GM23338 (cell line): Measurements from ENCODE around the gene GRN. TPM values are rescaled to one million over a fixed set of nuclear protein-coding genes. Genes with fewer than 3 reads are reported as not detected.

ENCODE experiments used
- ATAC-seq: fragments of 200-7000 bp; cut with Tn5 transposase; 3 replicates; pipeline ENCODE4 v1.9.1; 2020
- DNase-seq: peaks from one replicate; pipeline ENCODE4 v3.0.0-alpha.2; 2015; ENCODE audit warnings: low spot score
- H2AFZ ChIP-seq: fragments of 200-600 bp; sonication (generic); 2 replicates; pipeline ENCODE4 v1.8.0; 2016; ENCODE audit warnings: antibody characterized with exemption, mild to moderate bottlenecking, moderate library complexity
- H3F3A ChIP-seq: fragments of 200-600 bp; sonication (generic); replicated peaks from 2 replicates; pipeline ENCODE4 v1.8.0; 2017; ENCODE audit warnings: antibody characterized with exemption, mixed run types, low read depth
- H3K27ac ChIP-seq: fragments of 200-600 bp; sonication (generic); 2 replicates; pipeline ENCODE4 v1.6.1; 2016; ENCODE audit warnings: low read depth
- H3K27me3 ChIP-seq: fragments of 200-600 bp; sonication (generic); 2 replicates; pipeline ENCODE4 v1.8.0; 2016; ENCODE audit warnings: mild to moderate bottlenecking, mixed run types, moderate library complexity; ENCODE audit not compliant: insufficient read depth
- H3K36me3 ChIP-seq: fragments of 200-600 bp; sonication (generic); 2 replicates; pipeline ENCODE4 v1.8.0; 2016; ENCODE audit warnings: mild to moderate bottlenecking; ENCODE audit not compliant: insufficient read depth
- H3K4me1 ChIP-seq: fragments of 200-600 bp; sonication (generic); 2 replicates; pipeline ENCODE4 v1.8.0; 2016; ENCODE audit warnings: mild to moderate bottlenecking, moderate library complexity; ENCODE audit not compliant: insufficient read depth
- H3K4me2 ChIP-seq: fragments of 200-600 bp; sonication (generic); 2 replicates; pipeline ENCODE4 v1.7.1; 2017; ENCODE audit warnings: mixed run types
- H3K4me3 ChIP-seq: fragments of 200-600 bp; sonication (generic); 2 replicates; pipeline ENCODE4 v1.6.1; 2016; ENCODE audit warnings: mixed run types
- H3K79me2 ChIP-seq: fragments of 200-600 bp; sonication (generic); replicated peaks from 2 replicates; pipeline ENCODE4 v1.8.0; 2017; ENCODE audit warnings: mild to moderate bottlenecking; ENCODE audit not compliant: insufficient read depth
- H3K9me2 ChIP-seq: fragments of 200-600 bp; sonication (generic); 2 replicates; pipeline ENCODE4 v1.8.0; 2017; ENCODE audit not compliant: insufficient read depth
- H4K20me1 ChIP-seq: fragments of 200-600 bp; sonication (generic); replicated peaks from 2 replicates; pipeline ENCODE4 v1.8.0; 2017; ENCODE audit warnings: mild to moderate bottlenecking; ENCODE audit not compliant: insufficient read depth
- H3K27ac Mint-ChIP-seq: 2 replicates; pipeline ENCODE4 v1.8.0; 2020; ENCODE audit warnings: inconsistent platforms, mild to moderate bottlenecking, moderate library complexity, mixed read lengths
- H3K27me3 Mint-ChIP-seq: 3 replicates; pipeline ENCODE4 v1.8.0; 2022; ENCODE audit warnings: low read depth, mild to moderate bottlenecking, moderate library complexity, mixed read lengths, inconsistent platforms; ENCODE audit not compliant: insufficient read depth, poor library complexity
- H3K36me3 Mint-ChIP-seq: 3 replicates; pipeline ENCODE4 v1.8.0; 2021; ENCODE audit warnings: low read depth, mild to moderate bottlenecking, inconsistent platforms, moderate library complexity, mixed read lengths
- H3K4me1 Mint-ChIP-seq: 3 replicates; pipeline ENCODE4 v1.8.0; 2020; ENCODE audit warnings: mild to moderate bottlenecking, inconsistent platforms, mixed read lengths
- H3K4me3 Mint-ChIP-seq: 3 replicates; pipeline ENCODE4 v1.8.0; 2021; ENCODE audit warnings: moderate library complexity, mild to moderate bottlenecking, inconsistent platforms, mixed read lengths
- H3K9me3 Mint-ChIP-seq: 3 replicates; pipeline ENCODE4 v1.8.0; 2020; ENCODE audit warnings: moderate library complexity, mild to moderate bottlenecking, inconsistent platforms, mixed read lengths
- CREB1 ChIP-seq: fragments of 250-450 bp; sonication (Bioruptor Pico); IDR thresholded peaks from 2 replicates; pipeline ENCODE4 v1.5.0; 2020; ENCODE audit warnings: low read depth, mild to moderate bottlenecking, moderate library complexity
- EZH2 ChIP-seq: fragments of 200-600 bp; sonication (generic); IDR thresholded peaks from one replicate; pipeline ENCODE4 v1.8.0; 2017; ENCODE audit warnings: antibody characterized with exemption, mild to moderate bottlenecking, low read depth; ENCODE audit not compliant: unreplicated experiment
- EZH2phosphoT487 ChIP-seq: fragments of 200-600 bp; sonication (generic); IDR thresholded peaks from one replicate; pipeline ENCODE4 v1.8.1; 2018; ENCODE audit warnings: antibody characterized with exemption; ENCODE audit not compliant: unreplicated experiment
- JUNB ChIP-seq: IDR thresholded peaks from one replicate; pipeline ENCODE4 v1.6.1; 2016; ENCODE audit warnings: antibody characterized with exemption; ENCODE audit not compliant: unreplicated experiment
- NANOG ChIP-seq: IDR thresholded peaks from 2 replicates; pipeline ENCODE4 v1.6.1; 2016; ENCODE audit warnings: antibody characterized with exemption, borderline replicate concordance
- POLR2AphosphoS5 ChIP-seq: IDR thresholded peaks from 2 replicates; pipeline ENCODE4 v1.6.1; 2016; ENCODE audit warnings: antibody characterized with exemption, low read depth
- STAT1 ChIP-seq: IDR thresholded peaks from one replicate; pipeline ENCODE4 v1.6.1; 2016; ENCODE audit warnings: antibody characterized with exemption; ENCODE audit not compliant: unreplicated experiment
- ZNF114 ChIP-seq: fragments of 250-450 bp; sonication (Bioruptor Pico); IDR thresholded peaks from 2 replicates; pipeline ENCODE4 v1.5.0; 2020; ENCODE audit warnings: mild to moderate bottlenecking, moderate library complexity
- ZNF331 ChIP-seq: fragments of 250-450 bp; sonication (Bioruptor Pico); IDR thresholded peaks from 2 replicates; pipeline ENCODE4 v1.5.0; 2020; ENCODE audit warnings: low read depth, mild to moderate bottlenecking, moderate library complexity
- polyA plus RNA-seq: library from polyadenylated mRNA; unstranded; fragments of >200 nt; fragmentation: Nextera tagmentation; extraction: Ambion mirVana; gene quantifications from 2 replicates; pipeline ENCODE4 v1.2.1, GENCODE V29; 2016
- total RNA-seq: library from RNA; depleted of rRNA; stranded (reverse); fragments of >200 nt; shearing (Covaris generic); gene quantifications from 2 replicates; pipeline ENCODE4 v1.2.3, GENCODE V29; 2014
- TF ChIP-seq, protein P1 (sequence below): IDR thresholded peaks from 2 replicates; pipeline ENCODE4 v1.6.1; 2016; ENCODE audit warnings: antibody characterized with exemption
- TF ChIP-seq, protein P2 (sequence below), 2 experiments: fragments of 200-600 bp in 1 of 2; sonication (generic) in 1 of 2; conservative IDR thresholded peaks; 2 replicates each; pipeline versions ENCODE4 v1.5.1 to v1.6.1; 2016 to 2017; ENCODE audit warnings: antibody characterized with exemption in 2 of 2, low read depth in 2 of 2, mild to moderate bottlenecking in 2 of 2, moderate library complexity in 1 of 2
- TF ChIP-seq, protein P3 (sequence below): fragments of 250-450 bp; sonication (Bioruptor Pico); IDR thresholded peaks from 2 replicates; pipeline ENCODE4 v1.5.0; 2020; ENCODE audit warnings: mild to moderate bottlenecking, moderate library complexity
- TF ChIP-seq, protein P4 (sequence below): IDR thresholded peaks from one replicate; pipeline ENCODE4 v1.6.1; 2018; ENCODE audit warnings: antibody characterized with exemption; ENCODE audit not compliant: unreplicated experiment

The GRN gene
- total and polyA plus RNA-seq, 2 experiments from 2014 or later = 101 to 216 TPM

DNA sequence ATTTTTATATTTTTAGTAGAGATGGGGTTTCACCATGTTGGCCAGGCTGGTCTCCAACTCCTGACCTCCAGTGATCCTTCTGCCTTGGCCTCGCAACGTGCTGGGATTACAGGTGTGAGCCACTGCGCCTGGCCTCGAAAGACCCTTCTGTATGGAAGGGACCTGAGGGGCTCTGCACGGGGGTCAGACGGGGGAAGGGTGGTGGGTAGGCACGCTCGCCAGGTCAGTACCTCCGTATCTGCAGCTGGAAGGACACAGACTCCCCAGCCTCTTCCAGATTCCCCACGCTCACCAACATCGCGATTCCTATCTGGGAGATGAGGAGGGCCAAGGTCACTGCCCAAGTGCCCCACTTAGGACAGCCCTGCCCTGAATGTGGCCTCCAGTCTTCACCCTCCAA, 31.7 kb downstream of the GRN start:
- peaks cover 3% of the 10 kb centered on the region; the same call in 1 of the 3 replicates for H3K36me3 Mint-ChIP-seq
- no peak overlapping the region for H3K27ac ChIP-seq
- H3K9me3 Mint-ChIP-seq = no peaks in the 10 kb centered on the region; the same call in 2 of the 3 replicates
- no peak overlapping the region for H3K4me3 Mint-ChIP-seq
- H3K9me2 ChIP-seq = no peaks in the 10 kb centered on the region
- no peak overlapping the region for H3K4me3 ChIP-seq
- H3K27me3 Mint-ChIP-seq = peaks cover 22% of the 10 kb centered on the region
- H3K4me2 ChIP-seq = no peak overlapping the region
- peaks cover 16% of the 10 kb centered on the region for H3K4me1 ChIP-seq
- H3K36me3 ChIP-seq = no peaks in the 10 kb centered on the region
- peaks cover 22% of the 10 kb centered on the region for H3K4me1 Mint-ChIP-seq
- no peak for ATAC-seq
- no peaks in the 10 kb centered on the region for H3K79me2 ChIP-seq
- H3K27me3 ChIP-seq = peaks cover 5% of the 10 kb centered on the region; the same call in 1 of the 2 replicates
- H3F3A ChIP-seq = peaks cover 8% of the 10 kb centered on the region
- TF ChIP-seq, protein P1, sequence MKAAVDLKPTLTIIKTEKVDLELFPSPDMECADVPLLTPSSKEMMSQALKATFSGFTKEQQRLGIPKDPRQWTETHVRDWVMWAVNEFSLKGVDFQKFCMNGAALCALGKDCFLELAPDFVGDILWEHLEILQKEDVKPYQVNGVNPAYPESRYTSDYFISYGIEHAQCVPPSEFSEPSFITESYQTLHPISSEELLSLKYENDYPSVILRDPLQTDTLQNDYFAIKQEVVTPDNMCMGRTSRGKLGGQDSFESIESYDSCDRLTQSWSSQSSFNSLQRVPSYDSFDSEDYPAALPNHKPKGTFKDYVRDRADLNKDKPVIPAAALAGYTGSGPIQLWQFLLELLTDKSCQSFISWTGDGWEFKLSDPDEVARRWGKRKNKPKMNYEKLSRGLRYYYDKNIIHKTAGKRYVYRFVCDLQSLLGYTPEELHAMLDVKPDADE = no peak
- TF ChIP-seq POLR2AphosphoS5 (no peak), NANOG (no peak), JUNB (no peak), EZH2phosphoT487 (no peak), ZNF114 (no peak), EZH2 (no peak), ZNF331 (CRISPR knock-in tag) (no peak), STAT1 (no peak), CREB1 (CRISPR knock-in tag) (no peak)
- TF ChIP-seq, protein P2, sequence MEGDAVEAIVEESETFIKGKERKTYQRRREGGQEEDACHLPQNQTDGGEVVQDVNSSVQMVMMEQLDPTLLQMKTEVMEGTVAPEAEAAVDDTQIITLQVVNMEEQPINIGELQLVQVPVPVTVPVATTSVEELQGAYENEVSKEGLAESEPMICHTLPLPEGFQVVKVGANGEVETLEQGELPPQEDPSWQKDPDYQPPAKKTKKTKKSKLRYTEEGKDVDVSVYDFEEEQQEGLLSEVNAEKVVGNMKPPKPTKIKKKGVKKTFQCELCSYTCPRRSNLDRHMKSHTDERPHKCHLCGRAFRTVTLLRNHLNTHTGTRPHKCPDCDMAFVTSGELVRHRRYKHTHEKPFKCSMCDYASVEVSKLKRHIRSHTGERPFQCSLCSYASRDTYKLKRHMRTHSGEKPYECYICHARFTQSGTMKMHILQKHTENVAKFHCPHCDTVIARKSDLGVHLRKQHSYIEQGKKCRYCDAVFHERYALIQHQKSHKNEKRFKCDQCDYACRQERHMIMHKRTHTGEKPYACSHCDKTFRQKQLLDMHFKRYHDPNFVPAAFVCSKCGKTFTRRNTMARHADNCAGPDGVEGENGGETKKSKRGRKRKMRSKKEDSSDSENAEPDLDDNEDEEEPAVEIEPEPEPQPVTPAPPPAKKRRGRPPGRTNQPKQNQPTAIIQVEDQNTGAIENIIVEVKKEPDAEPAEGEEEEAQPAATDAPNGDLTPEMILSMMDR (conservative IDR thresholded peaks at IDR 0.05; ENCODE audit: low read depth in 2 of 2) = no peak
- TF ChIP-seq, protein P3, sequence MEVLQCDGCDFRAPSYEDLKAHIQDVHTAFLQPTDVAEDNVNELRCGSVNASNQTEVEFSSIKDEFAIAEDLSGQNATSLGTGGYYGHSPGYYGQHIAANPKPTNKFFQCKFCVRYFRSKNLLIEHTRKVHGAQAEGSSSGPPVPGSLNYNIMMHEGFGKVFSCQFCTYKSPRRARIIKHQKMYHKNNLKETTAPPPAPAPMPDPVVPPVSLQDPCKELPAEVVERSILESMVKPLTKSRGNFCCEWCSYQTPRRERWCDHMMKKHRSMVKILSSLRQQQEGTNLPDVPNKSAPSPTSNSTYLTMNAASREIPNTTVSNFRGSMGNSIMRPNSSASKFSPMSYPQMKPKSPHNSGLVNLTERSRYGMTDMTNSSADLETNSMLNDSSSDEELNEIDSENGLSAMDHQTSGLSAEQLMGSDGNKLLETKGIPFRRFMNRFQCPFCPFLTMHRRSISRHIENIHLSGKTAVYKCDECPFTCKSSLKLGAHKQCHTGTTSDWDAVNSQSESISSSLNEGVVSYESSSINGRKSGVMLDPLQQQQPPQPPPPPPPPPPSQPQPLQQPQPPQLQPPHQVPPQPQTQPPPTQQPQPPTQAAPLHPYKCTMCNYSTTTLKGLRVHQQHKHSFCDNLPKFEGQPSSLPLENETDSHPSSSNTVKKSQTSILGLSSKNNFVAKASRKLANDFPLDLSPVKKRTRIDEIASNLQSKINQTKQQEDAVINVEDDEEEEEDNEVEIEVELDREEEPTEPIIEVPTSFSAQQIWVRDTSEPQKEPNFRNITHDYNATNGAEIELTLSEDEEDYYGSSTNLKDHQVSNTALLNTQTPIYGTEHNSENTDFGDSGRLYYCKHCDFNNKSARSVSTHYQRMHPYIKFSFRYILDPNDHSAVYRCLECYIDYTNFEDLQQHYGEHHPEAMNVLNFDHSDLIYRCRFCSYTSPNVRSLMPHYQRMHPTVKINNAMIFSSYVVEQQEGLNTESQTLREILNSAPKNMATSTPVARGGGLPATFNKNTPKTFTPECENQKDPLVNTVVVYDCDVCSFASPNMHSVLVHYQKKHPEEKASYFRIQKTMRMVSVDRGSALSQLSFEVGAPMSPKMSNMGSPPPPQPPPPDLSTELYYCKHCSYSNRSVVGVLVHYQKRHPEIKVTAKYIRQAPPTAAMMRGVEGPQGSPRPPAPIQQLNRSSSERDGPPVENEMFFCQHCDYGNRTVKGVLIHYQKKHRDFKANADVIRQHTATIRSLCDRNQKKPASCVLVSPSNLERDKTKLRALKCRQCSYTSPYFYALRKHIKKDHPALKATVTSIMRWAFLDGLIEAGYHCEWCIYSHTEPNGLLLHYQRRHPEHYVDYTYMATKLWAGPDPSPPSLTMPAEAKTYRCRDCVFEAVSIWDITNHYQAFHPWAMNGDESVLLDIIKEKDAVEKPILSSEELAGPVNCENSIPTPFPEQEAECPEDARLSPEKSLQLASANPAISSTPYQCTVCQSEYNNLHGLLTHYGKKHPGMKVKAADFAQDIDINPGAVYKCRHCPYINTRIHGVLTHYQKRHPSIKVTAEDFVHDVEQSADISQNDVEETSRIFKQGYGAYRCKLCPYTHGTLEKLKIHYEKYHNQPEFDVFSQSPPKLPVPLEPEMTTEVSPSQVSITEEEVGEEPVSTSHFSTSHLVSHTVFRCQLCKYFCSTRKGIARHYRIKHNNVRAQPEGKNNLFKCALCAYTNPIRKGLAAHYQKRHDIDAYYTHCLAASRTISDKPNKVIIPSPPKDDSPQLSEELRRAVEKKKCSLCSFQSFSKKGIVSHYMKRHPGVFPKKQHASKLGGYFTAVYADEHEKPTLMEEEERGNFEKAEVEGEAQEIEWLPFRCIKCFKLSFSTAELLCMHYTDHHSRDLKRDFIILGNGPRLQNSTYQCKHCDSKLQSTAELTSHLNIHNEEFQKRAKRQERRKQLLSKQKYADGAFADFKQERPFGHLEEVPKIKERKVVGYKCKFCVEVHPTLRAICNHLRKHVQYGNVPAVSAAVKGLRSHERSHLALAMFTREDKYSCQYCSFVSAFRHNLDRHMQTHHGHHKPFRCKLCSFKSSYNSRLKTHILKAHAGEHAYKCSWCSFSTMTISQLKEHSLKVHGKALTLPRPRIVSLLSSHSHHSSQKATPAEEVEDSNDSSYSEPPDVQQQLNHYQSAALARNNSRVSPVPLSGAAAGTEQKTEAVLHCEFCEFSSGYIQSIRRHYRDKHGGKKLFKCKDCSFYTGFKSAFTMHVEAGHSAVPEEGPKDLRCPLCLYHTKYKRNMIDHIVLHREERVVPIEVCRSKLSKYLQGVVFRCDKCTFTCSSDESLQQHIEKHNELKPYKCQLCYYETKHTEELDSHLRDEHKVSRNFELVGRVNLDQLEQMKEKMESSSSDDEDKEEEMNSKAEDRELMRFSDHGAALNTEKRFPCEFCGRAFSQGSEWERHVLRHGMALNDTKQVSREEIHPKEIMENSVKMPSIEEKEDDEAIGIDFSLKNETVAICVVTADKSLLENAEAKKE = no peak
- TF ChIP-seq, protein P4, sequence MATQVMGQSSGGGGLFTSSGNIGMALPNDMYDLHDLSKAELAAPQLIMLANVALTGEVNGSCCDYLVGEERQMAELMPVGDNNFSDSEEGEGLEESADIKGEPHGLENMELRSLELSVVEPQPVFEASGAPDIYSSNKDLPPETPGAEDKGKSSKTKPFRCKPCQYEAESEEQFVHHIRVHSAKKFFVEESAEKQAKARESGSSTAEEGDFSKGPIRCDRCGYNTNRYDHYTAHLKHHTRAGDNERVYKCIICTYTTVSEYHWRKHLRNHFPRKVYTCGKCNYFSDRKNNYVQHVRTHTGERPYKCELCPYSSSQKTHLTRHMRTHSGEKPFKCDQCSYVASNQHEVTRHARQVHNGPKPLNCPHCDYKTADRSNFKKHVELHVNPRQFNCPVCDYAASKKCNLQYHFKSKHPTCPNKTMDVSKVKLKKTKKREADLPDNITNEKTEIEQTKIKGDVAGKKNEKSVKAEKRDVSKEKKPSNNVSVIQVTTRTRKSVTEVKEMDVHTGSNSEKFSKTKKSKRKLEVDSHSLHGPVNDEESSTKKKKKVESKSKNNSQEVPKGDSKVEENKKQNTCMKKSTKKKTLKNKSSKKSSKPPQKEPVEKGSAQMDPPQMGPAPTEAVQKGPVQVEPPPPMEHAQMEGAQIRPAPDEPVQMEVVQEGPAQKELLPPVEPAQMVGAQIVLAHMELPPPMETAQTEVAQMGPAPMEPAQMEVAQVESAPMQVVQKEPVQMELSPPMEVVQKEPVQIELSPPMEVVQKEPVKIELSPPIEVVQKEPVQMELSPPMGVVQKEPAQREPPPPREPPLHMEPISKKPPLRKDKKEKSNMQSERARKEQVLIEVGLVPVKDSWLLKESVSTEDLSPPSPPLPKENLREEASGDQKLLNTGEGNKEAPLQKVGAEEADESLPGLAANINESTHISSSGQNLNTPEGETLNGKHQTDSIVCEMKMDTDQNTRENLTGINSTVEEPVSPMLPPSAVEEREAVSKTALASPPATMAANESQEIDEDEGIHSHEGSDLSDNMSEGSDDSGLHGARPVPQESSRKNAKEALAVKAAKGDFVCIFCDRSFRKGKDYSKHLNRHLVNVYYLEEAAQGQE = no peak
- no peak overlapping the region for H3K27ac Mint-ChIP-seq
- H2AFZ ChIP-seq = no peak overlapping the region
- no peak for DNase-seq
- H4K20me1 ChIP-seq = no peaks in the 10 kb centered on the region
